Mammary epithelial cell (primary cell): ENCODE data around the gene CREB5.

Experiments
- EZH2 ChIP-seq: IDR thresholded peaks from 2 replicates; pipeline ENCODE4 v1.6.1; 2012; ENCODE audit warnings: low read length, inconsistent platforms, borderline replicate concordance
- TF ChIP-seq, protein P1 (sequence below), 2 donors: IDR thresholded peaks in 1 of 2; conservative IDR thresholded peaks in 1 of 2; 2 replicates each; pipeline ENCODE4 v1.5.1; 2011 to 2012; ENCODE audit warnings: inconsistent platforms in 2 of 2, low read length in 2 of 2, mild to moderate bottlenecking in 2 of 2, control low read depth in 1 of 2, low read depth in 1 of 2; ENCODE audit not compliant: insufficient read depth in 1 of 2; ENCODE audit errors: extremely low read depth in 1 of 2

DNA sequence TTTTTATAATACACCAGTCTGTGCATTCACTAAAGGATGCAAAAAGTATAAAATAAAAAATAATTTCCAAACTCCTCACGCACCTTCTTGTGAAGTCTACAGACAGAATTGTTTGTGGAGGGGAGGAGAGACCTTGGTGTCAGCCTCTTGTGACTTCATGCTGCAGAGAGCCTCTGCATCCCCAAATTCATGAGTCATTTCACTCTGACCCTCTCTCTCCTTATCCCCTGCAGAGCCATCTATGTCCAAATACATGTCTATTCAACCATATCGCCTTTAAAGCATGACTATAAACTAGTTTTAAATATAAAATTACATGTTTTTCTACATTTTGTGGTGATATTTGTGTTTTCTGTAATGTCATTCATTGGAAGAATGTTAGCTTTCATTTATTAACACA is 6.0 kb downstream of the CREB5 start:
- no peak for TF ChIP-seq EZH2
- TF ChIP-seq, protein P1, sequence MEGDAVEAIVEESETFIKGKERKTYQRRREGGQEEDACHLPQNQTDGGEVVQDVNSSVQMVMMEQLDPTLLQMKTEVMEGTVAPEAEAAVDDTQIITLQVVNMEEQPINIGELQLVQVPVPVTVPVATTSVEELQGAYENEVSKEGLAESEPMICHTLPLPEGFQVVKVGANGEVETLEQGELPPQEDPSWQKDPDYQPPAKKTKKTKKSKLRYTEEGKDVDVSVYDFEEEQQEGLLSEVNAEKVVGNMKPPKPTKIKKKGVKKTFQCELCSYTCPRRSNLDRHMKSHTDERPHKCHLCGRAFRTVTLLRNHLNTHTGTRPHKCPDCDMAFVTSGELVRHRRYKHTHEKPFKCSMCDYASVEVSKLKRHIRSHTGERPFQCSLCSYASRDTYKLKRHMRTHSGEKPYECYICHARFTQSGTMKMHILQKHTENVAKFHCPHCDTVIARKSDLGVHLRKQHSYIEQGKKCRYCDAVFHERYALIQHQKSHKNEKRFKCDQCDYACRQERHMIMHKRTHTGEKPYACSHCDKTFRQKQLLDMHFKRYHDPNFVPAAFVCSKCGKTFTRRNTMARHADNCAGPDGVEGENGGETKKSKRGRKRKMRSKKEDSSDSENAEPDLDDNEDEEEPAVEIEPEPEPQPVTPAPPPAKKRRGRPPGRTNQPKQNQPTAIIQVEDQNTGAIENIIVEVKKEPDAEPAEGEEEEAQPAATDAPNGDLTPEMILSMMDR (conservative IDR thresholded peaks at IDR 0.05 in 1 of 2, IDR thresholded peaks at IDR 0.05 in 1 of 2; ENCODE audit: extremely low read depth in 1 of 2, insufficient read depth in 1 of 2, low read depth in 1 of 2, low read length in 2 of 2) = no peak
